Stomach (tissue), 9 donors: ENCODE data around the gene STK32A. TPM values are rescaled to one million over a fixed set of nuclear protein-coding genes. Genes with fewer than 3 reads are reported as not detected.

ENCODE experiments used
- DNase-seq, 2 donors: peaks; one replicate each; pipeline versions ENCODE4 v3.0.0 to v3.0.0-alpha.2; 2013 to 2019
- H3K27ac ChIP-seq, 5 donors: fragments of 200-600 bp in 4 of 5; sonication (generic) in 4 of 5; one replicate each; pipeline ENCODE4 v1.5.1; 2013 to 2019; ENCODE audit warnings: mild to moderate bottlenecking in 1 of 5, moderate library complexity in 1 of 5
- H3K27me3 ChIP-seq, 3 donors: fragments of 200-600 bp; sonication (generic); one replicate each; pipeline ENCODE4 v1.5.1; 2017 to 2019; ENCODE audit warnings: mixed run types in 1 of 3
- H3K36me3 ChIP-seq, 4 donors: fragments of 200-600 bp; sonication (generic); 1 replicate in 3 of 4; 2 replicates in 1 of 4; pipeline ENCODE4 v1.5.1; 2016 to 2019
- H3K4me1 ChIP-seq, 4 donors: fragments of 200-600 bp; sonication (generic); one replicate each; pipeline ENCODE4 v1.5.1; 2016 to 2019
- H3K4me3 ChIP-seq, 4 donors: fragments of 200-600 bp; sonication (generic) in 3 of 4; one replicate each; pipeline ENCODE4 v1.5.1; 2016 to 2019; ENCODE audit warnings: mild to moderate bottlenecking in 1 of 4
- H3K9me3 ChIP-seq, 4 donors: fragments of 200-600 bp; sonication (generic); one replicate each; pipeline ENCODE4 v1.5.1; 2016 to 2019
- CTCF ChIP-seq, 7 experiments: fragments of 450-650 bp in 4 of 7; fragments of 200-600 bp in 3 of 7; sonication (generic) in 3 of 7; IDR thresholded peaks; one replicate each; pipeline ENCODE4 v1.5.1; 2016 to 2019; ENCODE audit warnings: antibody characterized with exemption in 7 of 7, control low read depth in 2 of 7, mild to moderate bottlenecking in 1 of 7
- EP300 ChIP-seq: sonication (generic); formaldehyde crosslinking; IDR thresholded peaks from one replicate; pipeline ENCODE4 v1.6.1; 2017; ENCODE audit warnings: antibody characterized with exemption
- POLR2A ChIP-seq, 4 donors: fragments of 450-650 bp; IDR thresholded peaks; one replicate each; pipeline ENCODE4 v1.6.1; 2016; ENCODE audit warnings: antibody characterized with exemption in 4 of 4, control low read depth in 2 of 4, mild to moderate bottlenecking in 1 of 4, moderate library complexity in 1 of 4
- POLR2AphosphoS5 ChIP-seq, 3 donors: sonication (generic); formaldehyde crosslinking; IDR thresholded peaks; one replicate each; pipeline ENCODE4 v1.6.1; 2016; ENCODE audit warnings: antibody characterized with exemption in 3 of 3
- WGBS, 5 donors: extraction: QIAGEN DNeasy Blood & Tissue Kit in 3 of 5; methylation state at CpG; one replicate each; pipeline versions ENCODE4 v1.1.5 to v1.1.7; 2013 to 2018; 5-methylcytosine and 5-hydroxymethylcytosine counted together
- intact Hi-C: fragments of 100-400 bp; cut with DNase I; formaldehyde crosslinking; loops from one replicate; pipeline ENCODE4 v1.15.1; 2023; ENCODE audit warnings: low total_unique reads
- polyA plus RNA-seq, 3 donors: library from polyadenylated mRNA; stranded (reverse); fragments of 200-250 nt; gene quantifications; one replicate each; pipeline ENCODE4 v1.2.3, GENCODE V29; 2013
- total RNA-seq, 5 donors: library from RNA; depleted of rRNA; stranded (reverse); fragments of >200 nt; gene quantifications; one replicate each; pipeline versions ENCODE4 v1.1.0 to v1.2.3, GENCODE V29; 2014 to 2016
- donor health status: healthy with polysubstance abuse.
- donor health status: Bipolar disorder and iron deficiency.
- donor health status: healthy.

STK32A gene
- total and polyA plus RNA-seq, 8 donors = 0.48 to 29.7 (median 0.62) TPM

- WGBS, 5 donors = 66 to 75% (median 71%) methylated on average over 6 of the region's 6 CpGs
- Histone ChIP-seq H3K9me3 (no peaks in the 10 kb centered on the region), H3K36me3 (no peaks in the 10 kb centered on the region), H3K4me3 (no peak overlapping the region), H3K4me1 (no peaks in the 10 kb centered on the region), H3K27me3 (no peaks in the 10 kb centered on the region), H3K27ac (no peak overlapping the region)
- intact Hi-C loops = no loop called here
- no peak for DNase-seq
- TF ChIP-seq CTCF (IDR thresholded peaks at IDR 0.05) (no peak), POLR2A (IDR thresholded peaks at IDR 0.05) (no peak), EP300 (no peak), POLR2AphosphoS5 (IDR thresholded peaks at IDR 0.05) (no peak)
Observed at GRCh38 chr5:147384346-147385193, 149.7 kb downstream of the STK32A start.

GRCh38 chr5:147387109-147387508 lies 152.3 kb downstream of the STK32A start:
- H3K36me3 ChIP-seq = peaks cover 0 to 10% (median 1%) of the 10 kb centered on the region in 4 donors
- no peak overlapping the region for H3K4me3 ChIP-seq
- H3K27ac ChIP-seq = no peak overlapping the region
- intact Hi-C loops = no loop called here
- DNase-seq = no peak
- 67 to 85% (median 77%) methylated on average over 2 to 4 of the region's 4 CpGs for WGBS, 5 donors
- TF ChIP-seq CTCF (IDR thresholded peaks at IDR 0.05) (no peak), EP300 (no peak), POLR2A (IDR thresholded peaks at IDR 0.05) (no peak), POLR2AphosphoS5 (IDR thresholded peaks at IDR 0.05) (no peak)
- H3K27me3 ChIP-seq = no peaks in the 10 kb centered on the region
- no peaks in the 10 kb centered on the region for H3K9me3 ChIP-seq
- no peaks in the 10 kb centered on the region for H3K4me1 ChIP-seq

DNA sequence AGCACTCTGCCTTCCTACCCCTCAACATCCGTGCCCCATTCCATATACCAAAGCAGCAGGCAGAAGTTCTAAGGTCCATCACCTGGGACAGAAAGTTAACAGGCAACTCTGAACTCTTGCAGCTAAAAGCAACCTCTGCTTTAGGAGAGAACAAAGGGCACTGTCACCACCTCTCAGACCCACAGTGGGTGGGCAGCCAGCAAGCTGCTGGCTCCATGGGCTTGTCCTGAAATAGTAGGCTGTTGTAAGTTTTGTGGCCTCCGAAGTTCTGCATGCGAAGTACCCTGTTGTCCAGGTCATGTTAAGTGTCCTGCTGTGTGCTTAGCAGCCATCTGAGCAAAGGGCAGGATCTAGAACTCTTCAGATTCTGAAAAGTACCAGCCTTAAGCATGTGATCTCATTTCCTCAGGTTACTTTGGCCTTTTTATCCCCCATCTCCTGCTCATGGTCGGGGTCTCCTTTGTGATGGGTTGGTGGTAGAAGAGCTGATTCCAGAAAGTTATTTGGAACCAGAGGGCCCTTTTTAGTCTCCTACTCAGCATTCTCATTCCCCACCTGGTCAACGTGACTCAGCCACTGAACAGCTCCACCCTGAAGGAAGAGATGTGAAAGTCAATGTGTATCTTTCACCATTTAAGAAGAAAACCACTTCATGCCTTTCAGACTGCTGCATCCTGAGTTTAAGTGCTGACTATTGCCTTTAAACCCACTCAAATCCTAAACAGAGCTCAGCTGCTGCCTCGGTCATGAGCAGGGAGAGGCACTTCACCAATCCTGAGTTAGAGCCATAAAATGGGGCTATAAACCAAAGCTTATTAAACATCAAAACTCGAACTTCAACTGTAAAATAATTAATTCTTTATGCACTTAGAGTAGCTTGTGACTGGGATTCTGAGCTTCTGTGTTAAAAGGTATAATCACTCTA lies 153.6 kb downstream of the STK32A start:
- no peaks in the 10 kb centered on the region for H3K27me3 ChIP-seq
- H3K4me3 ChIP-seq = no peak overlapping the region
- H3K4me1 ChIP-seq = no peaks in the 10 kb centered on the region
- TF ChIP-seq EP300 (no peak), CTCF (IDR thresholded peaks at IDR 0.05) (no peak), POLR2AphosphoS5 (IDR thresholded peaks at IDR 0.05) (no peak), POLR2A (IDR thresholded peaks at IDR 0.05) (no peak)
- no peak overlapping the region for H3K27ac ChIP-seq
- peaks cover 0 to 24% (median 7%) of the 10 kb centered on the region in 4 donors for H3K36me3 ChIP-seq
- no peaks in the 10 kb centered on the region for H3K9me3 ChIP-seq
- WGBS, 5 donors = 69 to 75% (median 70%) methylated on average over 7 of the region's 7 CpGs
- intact Hi-C loops = no loop called here
- no peak for DNase-seq

- no peaks in the 10 kb centered on the region for H3K9me3 ChIP-seq
- H3K27ac ChIP-seq = peak overlapping the region in 1 of 5 donors; percentile 7
- H3K27me3 ChIP-seq = no peaks in the 10 kb centered on the region
- TF ChIP-seq POLR2AphosphoS5 (IDR thresholded peaks at IDR 0.05) = no peak
- TF ChIP-seq EP300 = no peak
- no peak for TF ChIP-seq POLR2A (IDR thresholded peaks at IDR 0.05)
- no peak for TF ChIP-seq CTCF (IDR thresholded peaks at IDR 0.05)
- no peak overlapping the region for H3K4me3 ChIP-seq
- no peaks in the 10 kb centered on the region for H3K4me1 ChIP-seq
- WGBS, 5 donors = 60 to 71% (median 68%) methylated on average over 3 of the region's 3 CpGs
- intact Hi-C loops = no loop called here
- DNase-seq = no peak
- H3K36me3 ChIP-seq = peaks cover 0 to 39% (median 16%) of the 10 kb centered on the region in 4 donors
Observed at GRCh38 chr5:147390654-147391225, 155.9 kb downstream of the STK32A start.
